Lung (tissue), 12 donors: ENCODE data around the gene C1orf198. TPM values are rescaled to one million over a fixed set of nuclear protein-coding genes. Genes with fewer than 3 reads are reported as not detected.
A peak's percentile ranks its signal among the peaks of the same experiment; 100 is the strongest.

Experiments used
- ATAC-seq: fragments of 200-7000 bp; cut with Tn5 transposase; one replicate; pipeline ENCODE4 v1.9.1; 2020; ENCODE audit warnings: moderate number of reproducible peaks; ENCODE audit not compliant: insufficient read depth, low FRiP score
- DNase-seq, 3 donors: peaks; one replicate each; pipeline ENCODE4 v3.0.0-alpha.2; 2013 to 2017
- H3K27ac ChIP-seq, 2 donors: one replicate each; pipeline ENCODE4 v1.5.1; 2013; ENCODE audit warnings: mild to moderate bottlenecking in 2 of 2, moderate library complexity in 2 of 2, control low read depth in 1 of 2, inconsistent platforms in 1 of 2, low read depth in 1 of 2, low read length in 1 of 2
- H3K27me3 ChIP-seq, 3 donors: one replicate each; pipeline ENCODE4 v1.5.1; 2013; ENCODE audit warnings: low read length in 2 of 3; ENCODE audit not compliant: control insufficient read depth in 3 of 3, insufficient read depth in 3 of 3
- H3K36me3 ChIP-seq, 4 donors: one replicate each; pipeline ENCODE4 v1.5.1; 2013; ENCODE audit warnings: low read length in 4 of 4, mild to moderate bottlenecking in 1 of 4, moderate library complexity in 1 of 4; ENCODE audit not compliant: control insufficient read depth in 4 of 4, insufficient read depth in 4 of 4
- H3K4me1 ChIP-seq, 5 donors: one replicate each; pipeline ENCODE4 v1.5.1; 2013; ENCODE audit warnings: low read length in 5 of 5, mild to moderate bottlenecking in 2 of 5, moderate library complexity in 1 of 5; ENCODE audit not compliant: control insufficient read depth in 5 of 5, insufficient read depth in 5 of 5
- H3K4me3 ChIP-seq: one replicate; pipeline ENCODE4 v1.5.1; 2013; ENCODE audit warnings: mild to moderate bottlenecking, control low read depth, moderate library complexity
- H3K9ac ChIP-seq, 2 donors: one replicate each; pipeline ENCODE4 v1.5.1; 2013; ENCODE audit warnings: low read length in 2 of 2, control low read depth in 1 of 2; ENCODE audit not compliant: insufficient read depth in 1 of 2
- H3K9me3 ChIP-seq, 4 donors: one replicate each; pipeline ENCODE4 v1.5.1; 2013; ENCODE audit warnings: low read length in 3 of 4, mild to moderate bottlenecking in 1 of 4, moderate library complexity in 1 of 4; ENCODE audit not compliant: control insufficient read depth in 4 of 4, insufficient read depth in 3 of 4
- WGBS, 2 donors: extraction: QIAGEN DNeasy Blood & Tissue Kit; methylation state at CpG; one replicate each; pipeline ENCODE4 v1.1.7; 2013; 5-methylcytosine and 5-hydroxymethylcytosine counted together
- polyA plus RNA-seq, 2 donors: library from polyadenylated mRNA; stranded (reverse); fragments of 200-250 nt; gene quantifications; one replicate each; pipeline ENCODE4 v1.2.1, GENCODE V29; 2013
- total RNA-seq, 2 donors: library from RNA; depleted of rRNA in 1 of 2; stranded (reverse); fragments of >200 nt in 1 of 2; gene quantifications; one replicate each; pipeline ENCODE4 v1.2.1, GENCODE V29; 2014 to 2021
- TF ChIP-seq, protein P1 (sequence below): IDR thresholded peaks from 2 replicates; pipeline ENCODE4 v1.5.1; 2012; ENCODE audit warnings: mild to moderate bottlenecking; ENCODE audit errors: control extremely low read depth, extremely low read depth
- donor health status: control.
- donor health status: control.
- donor health status: Bipolar disorder and iron deficiency.
- donor health status: healthy.
- donor health status: DM: yes; HTN: yes; CAD: no.

C1orf198 gene
- total and polyA plus RNA-seq, 4 donors = 25.8 to 109 (median 49.7) TPM

DNA sequence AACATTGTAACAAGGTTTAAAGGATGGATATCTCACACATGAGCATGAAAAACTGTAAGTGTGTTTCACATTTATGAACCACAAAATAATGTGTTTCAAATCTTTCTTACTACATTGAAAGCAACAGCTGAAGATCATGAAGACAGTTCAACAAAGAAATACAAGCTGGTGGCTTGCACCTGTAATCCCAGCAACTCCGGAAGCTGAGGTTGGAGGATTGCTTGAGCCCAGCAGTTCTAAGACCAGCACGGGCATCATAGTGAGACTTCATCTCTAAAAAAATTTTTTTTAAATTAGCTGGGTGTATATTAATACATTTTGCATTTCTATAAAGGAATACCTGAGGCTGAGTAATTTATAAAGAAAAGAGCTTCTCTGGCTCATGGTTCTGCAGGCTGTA, 27.1 kb upstream of the C1orf198 start:
- no peak for ATAC-seq

DNA sequence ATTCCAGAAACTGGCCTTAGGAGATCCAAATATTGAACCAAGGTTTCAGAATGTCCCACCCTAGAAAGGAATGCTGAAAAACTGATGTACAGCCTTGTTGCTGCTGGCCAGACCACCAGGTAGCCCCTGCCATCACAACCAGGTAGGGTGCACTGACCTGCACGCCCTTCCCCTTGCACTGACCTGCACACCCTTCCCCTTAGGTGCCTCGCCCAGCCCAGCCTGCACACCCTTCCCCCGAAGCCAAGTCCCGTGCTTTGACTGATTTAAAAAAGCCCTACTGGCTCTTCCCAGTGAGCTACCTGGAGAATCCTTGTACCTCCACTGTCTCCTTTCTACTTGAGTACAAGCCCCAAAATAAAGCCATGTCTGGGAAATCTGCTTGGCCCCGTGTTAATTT, 26.3 kb upstream of the C1orf198 start:
- no peak for ATAC-seq
- no peak overlapping the region for H3K4me3 ChIP-seq
- H3K9me3 ChIP-seq = no peaks in the 10 kb centered on the region
- H3K27me3 ChIP-seq = no peaks in the 10 kb centered on the region
- WGBS, 2 donors = 73 to 84% methylated on average over 5 of the region's 5 CpGs
- DNase-seq = no peak
- no peak overlapping the region for H3K9ac ChIP-seq
- no peaks in the 10 kb centered on the region for H3K36me3 ChIP-seq
- peak overlapping the region in 1 of 2 donors; percentile 26 for H3K27ac ChIP-seq
- peaks cover 0 to under 1% (median 0%) of the 10 kb centered on the region in 5 donors for H3K4me1 ChIP-seq
- TF ChIP-seq, protein P1, sequence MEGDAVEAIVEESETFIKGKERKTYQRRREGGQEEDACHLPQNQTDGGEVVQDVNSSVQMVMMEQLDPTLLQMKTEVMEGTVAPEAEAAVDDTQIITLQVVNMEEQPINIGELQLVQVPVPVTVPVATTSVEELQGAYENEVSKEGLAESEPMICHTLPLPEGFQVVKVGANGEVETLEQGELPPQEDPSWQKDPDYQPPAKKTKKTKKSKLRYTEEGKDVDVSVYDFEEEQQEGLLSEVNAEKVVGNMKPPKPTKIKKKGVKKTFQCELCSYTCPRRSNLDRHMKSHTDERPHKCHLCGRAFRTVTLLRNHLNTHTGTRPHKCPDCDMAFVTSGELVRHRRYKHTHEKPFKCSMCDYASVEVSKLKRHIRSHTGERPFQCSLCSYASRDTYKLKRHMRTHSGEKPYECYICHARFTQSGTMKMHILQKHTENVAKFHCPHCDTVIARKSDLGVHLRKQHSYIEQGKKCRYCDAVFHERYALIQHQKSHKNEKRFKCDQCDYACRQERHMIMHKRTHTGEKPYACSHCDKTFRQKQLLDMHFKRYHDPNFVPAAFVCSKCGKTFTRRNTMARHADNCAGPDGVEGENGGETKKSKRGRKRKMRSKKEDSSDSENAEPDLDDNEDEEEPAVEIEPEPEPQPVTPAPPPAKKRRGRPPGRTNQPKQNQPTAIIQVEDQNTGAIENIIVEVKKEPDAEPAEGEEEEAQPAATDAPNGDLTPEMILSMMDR = no peak

More for the DNA sequence above, 27.1 kb upstream of the C1orf198 start:
- Histone ChIP-seq H3K36me3 (no peaks in the 10 kb centered on the region), H3K9me3 (no peaks in the 10 kb centered on the region), H3K4me1 (peaks cover 0 to 5% (median 0%) of the 10 kb centered on the region in 5 donors), H3K9ac (no peak overlapping the region), H3K27ac (no peak overlapping the region), H3K4me3 (no peak overlapping the region), H3K27me3 (no peaks in the 10 kb centered on the region)
- no peak for DNase-seq
- TF ChIP-seq, protein P1 = no peak
- WGBS, 2 donors = 90 to 94% methylated on average over 2 of the region's 2 CpGs

DNA sequence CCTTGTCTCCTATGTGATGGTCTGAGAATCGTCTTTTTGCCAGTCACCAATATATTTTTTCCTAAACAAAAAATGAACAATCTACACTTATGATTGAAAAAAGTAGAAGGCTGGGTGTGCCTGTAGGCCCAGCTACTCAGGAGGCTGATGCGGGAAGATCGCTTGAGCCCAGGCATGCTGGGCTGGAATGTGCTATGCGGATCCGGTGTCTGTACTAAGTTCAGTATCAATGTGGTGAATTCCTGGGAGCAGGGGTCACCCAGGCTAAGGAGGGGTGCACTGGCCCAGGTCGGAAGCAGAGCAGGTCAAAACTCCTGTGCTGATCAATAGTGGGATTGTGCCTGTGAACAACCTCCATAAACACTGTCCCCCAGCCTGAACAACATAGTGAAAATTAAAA, 25.7 kb upstream of the C1orf198 start:
- no peak overlapping the region for H3K27ac ChIP-seq
- 80 to 85% methylated on average over 6 of the region's 6 CpGs for WGBS, 2 donors
- no peaks in the 10 kb centered on the region for H3K9me3 ChIP-seq
- ATAC-seq (no peak), DNase-seq (no peak)
- no peak overlapping the region for H3K4me3 ChIP-seq
- H3K27me3 ChIP-seq = no peaks in the 10 kb centered on the region
- no peaks in the 10 kb centered on the region for H3K4me1 ChIP-seq
- no peak overlapping the region for H3K9ac ChIP-seq
- H3K36me3 ChIP-seq = no peaks in the 10 kb centered on the region
- TF ChIP-seq, protein P1 = no peak

- Histone ChIP-seq H3K4me1 (no peaks in the 10 kb centered on the region), H3K27me3 (no peaks in the 10 kb centered on the region), H3K4me3 (no peak overlapping the region), H3K9ac (no peak overlapping the region), H3K9me3 (no peaks in the 10 kb centered on the region), H3K36me3 (no peaks in the 10 kb centered on the region), H3K27ac (no peak overlapping the region)
- WGBS, 2 donors = 85 to 86% methylated on average over 6 of the region's 6 CpGs
- TF ChIP-seq, protein P1 = no peak
- DNase-seq = no peak
- ATAC-seq = no peak
Observed at GRCh38 chr1:230892018-230892491, 23.7 kb upstream of the C1orf198 start.
